Breast epithelium (tissue), 4 donors: ENCODE results near the gene MRPL33. TPM values are rescaled to one million over a fixed set of nuclear protein-coding genes. Genes with fewer than 3 reads are reported as not detected.

Source experiments
- DNase-seq, 2 donors: peaks; one replicate each; pipeline ENCODE4 v3.0.0-alpha.2; 2019; ENCODE audit warnings: low spot score in 2 of 2
- H3K27ac ChIP-seq, 2 donors: fragments of 200-600 bp; sonication (generic) in 1 of 2; one replicate each; pipeline ENCODE4 v1.5.1; 2016 to 2019; ENCODE audit warnings: mild to moderate bottlenecking in 1 of 2
- H3K27me3 ChIP-seq, 2 donors: fragments of 200-600 bp; sonication (generic) in 1 of 2; one replicate each; pipeline versions ENCODE4 v1.5.1 to v1.6.0; 2017 to 2019; ENCODE audit warnings: control low read depth in 1 of 2, mild to moderate bottlenecking in 1 of 2
- H3K36me3 ChIP-seq: fragments of 200-600 bp; one replicate; pipeline ENCODE4 v1.5.1; 2019
- H3K4me1 ChIP-seq, 2 donors: fragments of 200-600 bp; sonication (generic); one replicate each; pipeline ENCODE4 v1.5.1; 2016 to 2019; ENCODE audit warnings: control low read depth in 1 of 2
- H3K4me3 ChIP-seq, 3 donors: fragments of 200-600 bp; sonication (generic); 1 replicate in 2 of 3; 2 replicates in 1 of 3; pipeline ENCODE4 v1.5.1; 2016 to 2019; ENCODE audit warnings: mild to moderate bottlenecking in 3 of 3, moderate library complexity in 2 of 3
- H3K9me3 ChIP-seq, 2 donors: fragments of 200-600 bp; sonication (generic) in 1 of 2; one replicate each; pipeline ENCODE4 v1.5.1; 2016 to 2019; ENCODE audit warnings: control low read depth in 1 of 2
- CTCF ChIP-seq, 3 donors: fragments of 450-650 bp; IDR thresholded peaks; one replicate each; pipeline ENCODE4 v1.5.1; 2016 to 2017; ENCODE audit warnings: antibody characterized with exemption in 3 of 3, mild to moderate bottlenecking in 3 of 3, moderate library complexity in 3 of 3
- POLR2A ChIP-seq: fragments of 450-650 bp; IDR thresholded peaks from one replicate; pipeline ENCODE4 v1.6.1; 2016; ENCODE audit warnings: antibody characterized with exemption, mild to moderate bottlenecking, moderate library complexity
- POLR2AphosphoS5 ChIP-seq, 3 donors: sonication (generic); formaldehyde crosslinking; IDR thresholded peaks; one replicate each; pipeline ENCODE4 v1.6.1; 2017; ENCODE audit warnings: antibody characterized with exemption in 3 of 3
- intact Hi-C: fragments of 100-400 bp; cut with DNase I; formaldehyde crosslinking; loops from one replicate; pipeline ENCODE4 v1.15.1; 2023; ENCODE audit warnings: low total_unique reads
- total RNA-seq, 3 donors: library from RNA; depleted of rRNA; stranded (reverse); fragments of >200 nt; gene quantifications; one replicate each; pipeline ENCODE4 v1.1.0, GENCODE V29; 2016

MRPL33 gene
- total RNA-seq, 3 donors from 2014 or later, result 88.2 to 93.3 (median 89.7) TPM

GRCh38 chr2:27766287-27766661 is 5.2 kb upstream of the MRPL33 start:
- Histone ChIP-seq H3K36me3 (no peaks in the 10 kb centered on the region), H3K27ac (peak overlapping the region in 1 of 2 donors; percentile 56), H3K27me3 (no peaks in the 10 kb centered on the region), H3K4me3 (peak overlapping the region in 2 of 3 donors; percentile 41 to 53), H3K4me1 (no peaks in the 10 kb centered on the region), H3K9me3 (no peaks in the 10 kb centered on the region)
- no peak for DNase-seq
- intact Hi-C loops, result no loop called here
- no peak for TF ChIP-seq CTCF (IDR thresholded peaks at IDR 0.05)
- TF ChIP-seq POLR2AphosphoS5 (IDR thresholded peaks at IDR 0.05), result no peak
- no peak for TF ChIP-seq POLR2A

GRCh38 chr2:27771202-27771547 is 344 bp upstream of the MRPL33 start:
- Histone ChIP-seq H3K9me3 (no peaks in the 10 kb centered on the region), H3K36me3 (no peaks in the 10 kb centered on the region), H3K27ac (peak overlapping the region; percentile 92 to 94), H3K4me3 (peak overlapping the region; percentile 86 to 90 (median 88)), H3K4me1 (peaks cover 5 to 7% of the 10 kb centered on the region in 2 donors), H3K27me3 (no peaks in the 10 kb centered on the region)
- intact Hi-C loops, result no loop called here
- no peak for DNase-seq
- TF ChIP-seq POLR2AphosphoS5 (IDR thresholded peaks at IDR 0.05), result no peak

- intact Hi-C loops, result no loop called here
- no peak for TF ChIP-seq CTCF (IDR thresholded peaks at IDR 0.05)
- no peak for TF ChIP-seq POLR2AphosphoS5 (IDR thresholded peaks at IDR 0.05)
- no peak for TF ChIP-seq POLR2A
- Histone ChIP-seq H3K4me1 (peaks cover 5 to 7% of the 10 kb centered on the region in 2 donors), H3K27ac (peak overlapping the region in 1 of 2 donors; percentile 1), H3K4me3 (peak overlapping the region; percentile 86 to 90 (median 88)), H3K36me3 (no peaks in the 10 kb centered on the region), H3K27me3 (no peaks in the 10 kb centered on the region), H3K9me3 (no peaks in the 10 kb centered on the region)
- DNase-seq, result no peak
Measured at GRCh38 chr2:27772804-27773203, 1.3 kb downstream of the MRPL33 start.

- TF ChIP-seq CTCF (IDR thresholded peaks at IDR 0.05) (no peak), POLR2AphosphoS5 (IDR thresholded peaks at IDR 0.05) (no peak), POLR2A (no peak)
- DNase-seq, result no peak
- Histone ChIP-seq H3K27ac (no peak overlapping the region), H3K27me3 (no peaks in the 10 kb centered on the region), H3K4me3 (no peak overlapping the region), H3K36me3 (no peaks in the 10 kb centered on the region), H3K9me3 (no peaks in the 10 kb centered on the region), H3K4me1 (peaks cover 5 to 7% of the 10 kb centered on the region in 2 donors)
- intact Hi-C loops, result no loop called here
Measured at GRCh38 chr2:27773959-27774358, 2.4 kb downstream of the MRPL33 start.

GRCh38 chr2:27776097-27776496 is 4.6 kb downstream of the MRPL33 start:
- H3K9me3 ChIP-seq, result no peaks in the 10 kb centered on the region
- peak overlapping the region; percentile 6 to 30 for H3K27ac ChIP-seq
- intact Hi-C loops, result no loop called here
- TF ChIP-seq CTCF (IDR thresholded peaks at IDR 0.05), result no peak
- TF ChIP-seq POLR2A, result no peak
- TF ChIP-seq POLR2AphosphoS5 (IDR thresholded peaks at IDR 0.05), result peak in 1 of 3 donors; percentile 16
- no peak for DNase-seq
- H3K27me3 ChIP-seq, result no peaks in the 10 kb centered on the region
- H3K4me1 ChIP-seq, result peaks cover 5 to 7% of the 10 kb centered on the region in 2 donors
- no peaks in the 10 kb centered on the region for H3K36me3 ChIP-seq
- H3K4me3 ChIP-seq, result no peak overlapping the region

- no peaks in the 10 kb centered on the region for H3K27me3 ChIP-seq
- DNase-seq, result no peak
- peak overlapping the region in 1 of 2 donors; percentile 6 for H3K27ac ChIP-seq
- intact Hi-C loops, result no loop called here
- H3K36me3 ChIP-seq, result no peaks in the 10 kb centered on the region
- no peaks in the 10 kb centered on the region for H3K9me3 ChIP-seq
- H3K4me1 ChIP-seq, result peaks cover 5 to 7% of the 10 kb centered on the region in 2 donors
- H3K4me3 ChIP-seq, result no peak overlapping the region
- TF ChIP-seq POLR2A (no peak), POLR2AphosphoS5 (IDR thresholded peaks at IDR 0.05) (no peak), CTCF (IDR thresholded peaks at IDR 0.05) (no peak)
Measured at GRCh38 chr2:27776696-27777095, 5.2 kb downstream of the MRPL33 start.
